H1 (cell line): ENCODE measurements around the gene SFTPB. TPM values are rescaled to one million over a fixed set of nuclear protein-coding genes. Genes with fewer than 3 reads are reported as not detected.

Source experiments
- CTCF ChIA-PET: fragments of 300-600 bp; sonication (Branson Sonifier 250); formaldehyde crosslinking; loops from one replicate; lab custom pipeline; 2021; ENCODE audit not compliant: partially characterized antibody; lab: Charles Lee
- POLR2A ChIA-PET: fragments of 300-600 bp; sonication (Branson Sonifier 250); formaldehyde crosslinking; loops from one replicate; lab custom pipeline; 2021; ENCODE audit warnings: inconsistent platforms; ENCODE audit not compliant: partially characterized antibody; lab: Charles Lee
- DNase-seq, 2 experiments: peaks; one replicate each; pipeline versions ENCODE4 v3.0.0 to v3.0.0-alpha.2; 2010 to 2022; ENCODE audit warnings: low spot score in 2 of 2, low read depth in 1 of 2, mixed read lengths in 1 of 2
- FAIRE-seq: peaks from 2 replicates; lab custom pipeline; 2011; peaks lifted over from hg19 to GRCh38; lab: Jason Lieb, UNC
- H2AFZ ChIP-seq: 2 replicates; pipeline ENCODE4 v1.8.1; 2012; ENCODE audit warnings: low read length, inconsistent platforms
- H2AK5ac ChIP-seq: 2 replicates; pipeline ENCODE4 v1.6.1; 2013; ENCODE audit warnings: low read depth, low read length
- H2BK120ac ChIP-seq: replicated peaks from 2 replicates; pipeline ENCODE3; 2013; ENCODE audit warnings: low read depth, low read length, inconsistent platforms
- H2BK12ac ChIP-seq: 2 replicates; pipeline ENCODE4 v1.6.1; 2013; ENCODE audit warnings: low read depth, low read length
- H2BK15ac ChIP-seq: 2 replicates; pipeline ENCODE4 v1.6.1; 2013; ENCODE audit warnings: low read length
- H2BK20ac ChIP-seq: 2 replicates; pipeline ENCODE4 v1.6.1; 2013; ENCODE audit warnings: low read length
- H2BK5ac ChIP-seq: 2 replicates; pipeline ENCODE4 v1.6.1; 2013; ENCODE audit warnings: low read depth, low read length
- H3K14ac ChIP-seq: 2 replicates; pipeline ENCODE4 v1.6.1; 2013; ENCODE audit warnings: inconsistent platforms; ENCODE audit not compliant: insufficient read length
- H3K18ac ChIP-seq: 2 replicates; pipeline ENCODE4 v1.6.1; 2013; ENCODE audit warnings: low read length; ENCODE audit errors: extremely low read depth
- H3K23ac ChIP-seq: 2 replicates; pipeline ENCODE4 v1.6.1; 2013; ENCODE audit warnings: inconsistent platforms; ENCODE audit not compliant: insufficient read length
- H3K23me2 ChIP-seq: 2 replicates; pipeline ENCODE4 v1.6.1; 2013; ENCODE audit warnings: low read depth, low read length
- H3K27ac ChIP-seq: 2 replicates; pipeline ENCODE4 v1.6.1; 2011; ENCODE audit warnings: low read depth, low read length, inconsistent platforms
- H3K27me3 ChIP-seq, 4 experiments: replicated peaks in 1 of 4; 1 replicate in 1 of 4; 2 replicates in 3 of 4; pipeline versions ENCODE4 v1.6.1 to v1.8.1; 2011 to 2013; ENCODE audit warnings: low read length in 3 of 4, mild to moderate bottlenecking in 3 of 4, inconsistent platforms in 2 of 4, mixed read lengths in 2 of 4, moderate library complexity in 1 of 4; ENCODE audit not compliant: control insufficient read depth in 3 of 4, insufficient read depth in 3 of 4; ENCODE audit errors: extremely low read depth in 1 of 4
- H3K36me3 ChIP-seq, 4 experiments: 2 replicates each; pipeline versions ENCODE4 v1.6.1 to v1.8.1; 2011 to 2013; ENCODE audit warnings: mild to moderate bottlenecking in 4 of 4, low read length in 3 of 4, moderate library complexity in 2 of 4, control low read depth in 1 of 4, inconsistent platforms in 1 of 4; ENCODE audit not compliant: insufficient read depth in 4 of 4, control insufficient read depth in 2 of 4
- H3K4ac ChIP-seq: replicated peaks from 2 replicates; pipeline ENCODE3; 2013; ENCODE audit warnings: low read length, low read depth, mixed read lengths, inconsistent platforms; ENCODE audit not compliant: insufficient read length
- H3K4me1 ChIP-seq, 4 experiments: replicated peaks in 1 of 4; 1 replicate in 1 of 4; 2 replicates in 3 of 4; pipeline versions ENCODE4 v1.6.1 to v1.8.1; 2011 to 2013; ENCODE audit warnings: low read length in 3 of 4, inconsistent platforms in 2 of 4, mixed read lengths in 1 of 4; ENCODE audit not compliant: insufficient read depth in 4 of 4, control insufficient read depth in 3 of 4
- H3K4me2 ChIP-seq, 2 experiments: 2 replicates each; pipeline versions ENCODE4 v1.6.1 to v1.8.1; 2011 to 2013; ENCODE audit warnings: low read depth in 2 of 2, low read length in 2 of 2, control low read depth in 1 of 2, inconsistent platforms in 1 of 2, mild to moderate bottlenecking in 1 of 2; ENCODE audit not compliant: insufficient read depth in 1 of 2
- H3K4me3 ChIP-seq, 4 experiments: fragments of 200-600, 300-600 bp in 1 of 4; sonication (generic), shearing (Covaris generic), sonication (Bioruptor Twin) in 1 of 4; 2 replicates each; pipeline versions ENCODE4 v1.5.1 to v1.8.1; 2011 to 2016; ENCODE audit warnings: low read length in 4 of 4, low read depth in 3 of 4, control low read depth in 2 of 4, inconsistent platforms in 2 of 4, mild to moderate bottlenecking in 2 of 4, mixed read lengths in 1 of 4, moderate library complexity in 1 of 4; ENCODE audit not compliant: insufficient read depth in 2 of 4; ENCODE audit errors: extremely low read depth in 1 of 4
- H3K56ac ChIP-seq: replicated peaks from 2 replicates; pipeline ENCODE3; 2013; ENCODE audit warnings: low read depth, mild to moderate bottlenecking, mixed read lengths, low read length, inconsistent platforms; ENCODE audit not compliant: insufficient read length
- H3K79me1 ChIP-seq: 2 replicates; pipeline ENCODE4 v1.6.1; 2013; ENCODE audit warnings: low read depth, low read length, control low read depth
- H3K79me2 ChIP-seq, 2 experiments: 2 replicates each; pipeline versions ENCODE4 v1.6.1 to v1.8.1; 2012 to 2013; ENCODE audit warnings: low read length in 2 of 2, mild to moderate bottlenecking in 2 of 2, inconsistent platforms in 1 of 2; ENCODE audit not compliant: insufficient read depth in 2 of 2, control insufficient read depth in 1 of 2
- H3K9ac ChIP-seq, 4 experiments: replicated peaks in 1 of 4; 1 replicate in 1 of 4; 2 replicates in 3 of 4; pipeline versions ENCODE4 v1.6.1 to v1.8.1; 2011 to 2013; ENCODE audit warnings: low read depth in 3 of 4, low read length in 3 of 4, control low read depth in 2 of 4, mild to moderate bottlenecking in 2 of 4, moderate library complexity in 2 of 4, inconsistent platforms in 1 of 4; ENCODE audit errors: extremely low read depth in 1 of 4
- H3K9me3 ChIP-seq, 2 experiments: 2 replicates each; pipeline versions ENCODE4 v1.6.1 to v1.8.1; 2012 to 2013; ENCODE audit warnings: mild to moderate bottlenecking in 2 of 2, moderate library complexity in 2 of 2, control low read depth in 1 of 2, inconsistent platforms in 1 of 2, low read depth in 1 of 2, low read length in 1 of 2, mixed read lengths in 1 of 2; ENCODE audit not compliant: insufficient read depth in 2 of 2
- H4K20me1 ChIP-seq, 2 experiments: replicated peaks in 1 of 2; 2 replicates each; pipeline versions ENCODE3 to v1.8.1; 2011 to 2013; ENCODE audit warnings: inconsistent platforms in 2 of 2, low read length in 2 of 2, mild to moderate bottlenecking in 1 of 2; ENCODE audit not compliant: insufficient read depth in 2 of 2, control insufficient read depth in 1 of 2
- H4K5ac ChIP-seq: 2 replicates; pipeline ENCODE4 v1.6.1; 2013; ENCODE audit warnings: low read length, low read depth, mixed read lengths, inconsistent platforms; ENCODE audit not compliant: insufficient read length
- H4K8ac ChIP-seq: 2 replicates; pipeline ENCODE4 v1.8.0; 2013; ENCODE audit warnings: mild to moderate bottlenecking, moderate library complexity, low read length, inconsistent platforms; ENCODE audit not compliant: insufficient read depth; ENCODE audit errors: extremely low read depth
- H4K91ac ChIP-seq: replicated peaks from 2 replicates; pipeline ENCODE3; 2013; ENCODE audit warnings: low read length, mixed read lengths, inconsistent platforms; ENCODE audit not compliant: insufficient read length
- CHD1 ChIP-seq: IDR thresholded peaks from 2 replicates; pipeline ENCODE4 v1.6.1; 2012; ENCODE audit warnings: low read depth, low read length, improper control_type of control experiment
- EGR1 ChIP-seq: IDR thresholded peaks from 2 replicates; pipeline ENCODE4 v1.6.1; 2011; ENCODE audit warnings: low read depth, low read length, borderline replicate concordance
- EP300 ChIP-seq, 2 experiments: IDR thresholded peaks; 1 replicate in 1 of 2; 2 replicates in 1 of 2; pipeline ENCODE4 v1.6.1; 2011 to 2012; ENCODE audit warnings: low read depth in 2 of 2, low read length in 2 of 2, mild to moderate bottlenecking in 2 of 2, borderline replicate concordance in 1 of 2, inconsistent platforms in 1 of 2, moderate library complexity in 1 of 2
- HDAC2 ChIP-seq, 2 experiments: fragments of 300-600 bp in 1 of 2; sonication (generic) in 1 of 2; IDR thresholded peaks; 2 replicates each; pipeline ENCODE4 v1.6.1; 2011 to 2012; ENCODE audit warnings: low read depth in 2 of 2, low read length in 2 of 2, mild to moderate bottlenecking in 2 of 2, moderate library complexity in 2 of 2, borderline replicate concordance in 1 of 2, inconsistent platforms in 1 of 2
- SIX5 ChIP-seq: IDR thresholded peaks from 2 replicates; pipeline ENCODE4 v1.6.1; 2011; ENCODE audit warnings: mild to moderate bottlenecking, low read depth, low read length
- SP4 ChIP-seq: IDR thresholded peaks from 2 replicates; pipeline ENCODE4 v1.6.1; 2012; ENCODE audit warnings: low read length, inconsistent platforms
- USF2 ChIP-seq: IDR thresholded peaks from 2 replicates; pipeline ENCODE4 v1.6.1; 2011; ENCODE audit warnings: low read length, improper control_type of control experiment
- WGBS, 2 experiments: shearing (Covaris generic) in 1 of 2; methylation state at CpG; one replicate each; pipeline versions ENCODE4 v1.1.6 to v1.1.7; 2013 to 2015; ENCODE audit warnings: low lambda C conversion rate in 2 of 2, mixed read lengths in 2 of 2, inconsistent platforms in 1 of 2, low coverage in 1 of 2, missing lambda C conversion rate in 1 of 2; ENCODE audit not compliant: insufficient replicate concordance in 2 of 2, insufficient coverage in 1 of 2, insufficient read length in 1 of 2; ENCODE audit errors: extremely low coverage in 1 of 2, missing lambda C conversion rate in 1 of 2; 5-methylcytosine and 5-hydroxymethylcytosine counted together
- polyA plus RNA-seq, 7 experiments: library from polyadenylated mRNA; depleted of rRNA in 3 of 7; stranded (reverse) in 5 of 7; unstranded in 2 of 7; fragments of >200 nt in 5 of 7; fragments of 200-250 nt in 2 of 7; gene quantifications; 1 replicate in 5 of 7; 2 replicates in 1 of 7; 4 replicates in 1 of 7; pipeline versions ENCODE4 v1.2.1 to v1.2.3, GENCODE V29; 2011 to 2013; ENCODE audit warnings: missing spikeins in 2 of 7, mixed read lengths in 2 of 7
- total RNA-seq: library from RNA; stranded (reverse); fragmentation: NEBNext Ultra II Directional; extraction: Animal tissue kit (Norgen Biotek cat#: 25700); gene quantifications from 2 replicates; pipeline ENCODE4 v1.2.1, GENCODE V29; 2021
- TF ChIP-seq, protein P1 (sequence below): IDR thresholded peaks from 2 replicates; pipeline ENCODE4 v1.6.1; 2012; ENCODE audit warnings: inconsistent platforms

SFTPB gene
- total and polyA plus RNA-seq, 2 of the 8 experiments (the other 6 are each of a cell fraction or from before 2014, with no cell fraction given): not detected

DNA sequence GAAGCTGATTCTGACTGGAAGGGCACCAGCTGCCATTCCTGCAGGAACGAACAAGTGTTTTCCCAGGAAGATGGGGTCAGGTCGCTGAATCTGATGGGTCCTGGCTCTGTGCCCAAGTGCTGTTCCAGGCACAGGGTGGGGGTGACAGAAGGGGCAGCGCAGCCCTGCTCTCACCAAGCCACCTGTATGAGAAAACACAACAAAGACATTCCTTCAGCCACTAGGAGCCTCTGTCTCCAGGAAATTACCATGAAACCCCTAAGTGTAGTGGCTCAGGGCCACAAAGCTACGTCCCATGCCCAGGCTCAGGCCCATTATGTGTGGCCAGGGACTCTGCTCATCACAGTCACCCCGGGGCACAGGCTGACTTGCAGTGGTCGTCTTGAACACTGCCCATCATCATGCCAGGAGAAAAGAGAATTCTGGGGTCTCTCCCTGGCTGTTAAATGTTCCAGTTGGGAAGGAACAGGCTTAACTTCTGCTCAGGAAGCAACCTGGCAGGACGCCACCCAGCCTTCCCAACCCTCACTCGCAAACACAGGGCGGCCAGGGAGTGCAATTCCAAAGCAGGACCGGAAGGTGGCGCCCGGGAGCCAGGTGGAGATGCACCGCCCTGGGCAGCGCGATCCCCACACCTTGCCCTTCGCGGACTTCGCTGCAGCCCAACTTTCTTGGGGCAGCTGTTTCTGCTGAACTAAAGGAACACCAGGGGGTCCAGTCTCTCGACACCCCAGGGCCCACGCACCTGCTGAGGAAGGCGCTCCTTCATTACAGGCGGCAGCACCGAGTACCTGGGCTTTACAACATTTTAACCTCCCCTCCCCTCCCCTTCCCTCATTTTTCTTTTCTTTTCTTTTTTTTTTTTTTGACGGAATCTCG lies 11.0 kb upstream of the SFTPB start:
- Histone ChIP-seq H4K5ac (peak overlapping the region; percentile 41), H3K23ac (no peak overlapping the region), H3K23me2 (no peaks in the 10 kb centered on the region), H3K27me3 (no peaks in the 10 kb centered on the region; a peak in 1 of 7 replicates), H4K20me1 (no peaks in the 10 kb centered on the region), H2BK15ac (peak overlapping the region; percentile 19), H3K79me2 (no peaks in the 10 kb centered on the region), H2BK5ac (peak overlapping the region; percentile 60; the same call in 1 of the 2 replicates), H3K4me1 (peaks cover 0 to 7% (median 1%) of the 10 kb centered on the region in 4 experiments; a peak in 1 of 7 replicates), H3K27ac (no peak overlapping the region), H2AFZ (peak overlapping the region; percentile 87; the same call in 1 of the 2 replicates), H2BK120ac (no peak overlapping the region), H3K4me2 (peak overlapping the region in 1 of 2 experiments; percentile 64; a peak in 3 of 4 replicates), H3K36me3 (no peaks in the 10 kb centered on the region), H3K4ac (peak overlapping the region; percentile 63), H4K8ac (peak overlapping the region; percentile 84; the same call in 1 of the 2 replicates), H2AK5ac (no peak overlapping the region), H3K9me3 (no peaks in the 10 kb centered on the region), H4K91ac (peak overlapping the region; percentile 72), H3K9ac (no peak overlapping the region), H2BK20ac (no peak overlapping the region), H3K79me1 (no peaks in the 10 kb centered on the region), H3K18ac (peak overlapping the region; percentile 51; the same call in 1 of the 2 replicates), H2BK12ac (peak overlapping the region; percentile 68; the same call in 1 of the 2 replicates), H3K4me3 (peak overlapping the region in 1 of 4 experiments; percentile 45; a peak in 1 of 8 replicates), H3K56ac (no peak overlapping the region), H3K14ac (no peak overlapping the region)
- FAIRE-seq (no peak), DNase-seq (peak; percentile 38 to 97)
- CTCF ChIA-PET: interaction anchor here (0.8 to 7.5 kb wide), 31 partner anchors 8 to 135 kb away, joined by 3 to 80 read pairs (median 5); partner anchors contain the start of gene GNLY
- WGBS, 2 experiments: 23% methylated on average over 23 of the region's 25 CpGs; no CpG with 5 or more reads in 1 of the 2 experiments
- POLR2A ChIA-PET: interaction anchor here (0.6 to 2.2 kb wide), 6 partner anchors 16 to 67 kb away, joined by 3 to 10 read pairs (median 3); partner anchors contain the start of gene C2orf68
- TF ChIP-seq EGR1 (no peak), USF2 (no peak), HDAC2 (IDR thresholded peaks at IDR 0.05; ENCODE audit: borderline replicate concordance in 1 of 2, low read depth in 2 of 2, low read length in 2 of 2) (no peak), EP300 (IDR thresholded peaks at IDR 0.05; ENCODE audit: borderline replicate concordance in 1 of 2, low read depth in 2 of 2, low read length in 2 of 2) (no peak), SIX5 (no peak), SP4 (no peak), CHD1 (no peak)
- TF ChIP-seq, protein P1, sequence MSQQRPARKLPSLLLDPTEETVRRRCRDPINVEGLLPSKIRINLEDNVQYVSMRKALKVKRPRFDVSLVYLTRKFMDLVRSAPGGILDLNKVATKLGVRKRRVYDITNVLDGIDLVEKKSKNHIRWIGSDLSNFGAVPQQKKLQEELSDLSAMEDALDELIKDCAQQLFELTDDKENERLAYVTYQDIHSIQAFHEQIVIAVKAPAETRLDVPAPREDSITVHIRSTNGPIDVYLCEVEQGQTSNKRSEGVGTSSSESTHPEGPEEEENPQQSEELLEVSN: no peak; the same call in 1 of the 2 replicates
